Stimulated activated CD4-positive, alpha-beta T cell treated with anti-CD3 and anti-CD28 coated beads, TNF-alpha, amount 100 ng/mL, for 24 hours (primary cell): Measurements from ENCODE around the gene ACP2.

ENCODE experiments used
- DNase-seq, 3 experiments: peaks; one replicate each; pipeline ENCODE4 v3.0.0-alpha.2; 2020; ENCODE audit warnings: low read depth in 3 of 3

ACP2 gene

DNA sequence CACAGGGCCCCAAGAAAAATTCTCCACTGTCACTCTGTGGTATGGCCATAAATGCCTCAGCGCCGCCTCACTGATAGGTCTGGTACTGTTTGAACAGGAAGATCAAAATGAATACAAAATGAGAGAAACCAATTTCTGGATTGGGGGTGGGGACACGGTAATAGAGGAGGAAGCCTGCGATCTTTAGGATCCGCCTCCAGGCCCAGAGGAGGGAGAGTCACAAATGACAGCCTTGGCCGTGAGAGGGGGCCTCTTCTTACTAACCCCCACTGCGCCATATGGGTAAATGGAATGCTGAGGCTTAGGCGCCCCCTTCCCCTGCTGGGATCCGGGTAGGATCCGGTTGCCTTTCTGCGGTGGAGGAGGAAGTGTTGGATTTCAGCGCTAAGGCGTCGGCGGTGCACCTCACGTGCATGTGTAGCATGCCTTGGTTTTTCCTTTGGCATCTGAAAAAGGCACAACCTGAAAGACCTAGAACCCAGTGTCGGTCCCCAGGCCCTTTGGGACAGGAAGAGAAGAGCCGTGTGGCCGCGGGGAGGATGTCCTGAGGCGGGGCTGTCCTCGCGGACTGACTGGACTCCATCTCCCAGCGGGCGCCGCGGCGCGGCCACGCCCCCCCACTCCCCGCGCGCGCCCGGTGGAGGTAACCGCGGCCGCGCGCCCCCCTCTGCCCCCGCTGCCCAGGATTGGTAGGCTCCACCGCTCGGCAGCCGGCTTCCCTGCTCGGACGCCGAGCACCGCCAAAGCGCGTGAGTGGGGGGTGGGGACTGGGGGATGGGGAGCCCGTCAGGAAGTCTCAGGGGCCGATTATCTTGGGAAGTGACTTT lies 20.6 kb upstream of the ACP2 start:
- peak; percentile 67 to 84 (median 74) for DNase-seq

DNA sequence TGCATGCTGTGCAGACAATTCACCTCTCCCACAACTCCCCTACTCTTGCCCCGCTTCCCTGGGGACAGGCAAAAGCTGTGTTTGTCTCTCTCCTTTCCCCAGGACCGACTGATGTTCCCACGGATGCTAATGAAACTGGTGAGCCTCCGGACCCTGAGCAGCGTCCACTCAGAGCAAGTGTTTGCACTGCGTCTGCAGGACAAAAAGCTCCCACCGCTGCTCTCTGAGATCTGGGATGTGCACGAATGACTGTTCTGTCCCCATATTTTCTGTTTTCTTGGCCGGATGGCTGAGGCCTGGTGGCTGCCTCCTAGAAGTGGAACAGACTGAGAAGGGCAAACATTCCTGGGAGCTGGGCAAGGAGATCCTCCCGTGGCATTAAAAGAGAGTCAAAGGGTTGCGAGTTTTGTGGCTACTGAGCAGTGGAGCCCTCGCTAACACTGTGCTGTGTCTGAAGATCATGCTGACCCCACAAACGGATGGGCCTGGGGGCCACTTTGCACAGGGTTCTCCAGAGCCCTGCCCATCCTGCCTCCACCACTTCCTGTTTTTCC lies 19.9 kb upstream of the ACP2 start:
- DNase-seq: no peak

GRCh38 chr11:47267876-47268275 lies 19.3 kb upstream of the ACP2 start:
- DNase-seq: no peak

DNA sequence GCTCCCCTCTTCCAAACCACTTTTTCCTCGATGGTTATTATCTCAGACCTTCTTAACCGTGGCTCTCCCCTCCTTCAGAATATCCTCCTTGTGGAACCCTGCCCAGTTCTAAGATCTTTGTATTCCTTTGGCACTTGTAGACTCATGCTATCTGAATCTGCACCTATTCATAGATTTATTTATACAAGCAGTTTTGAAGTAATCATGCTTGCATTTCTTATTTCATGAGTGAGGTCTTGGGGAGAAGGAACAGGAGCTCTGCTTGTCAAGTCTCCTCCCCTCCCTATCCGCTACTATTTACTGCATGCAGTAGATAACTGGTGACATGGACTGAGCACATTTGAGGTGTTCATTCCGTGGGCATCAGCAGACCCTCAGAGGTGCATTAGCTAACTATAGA lies 15.9 kb upstream of the ACP2 start:
- DNase-seq: no peak

DNA sequence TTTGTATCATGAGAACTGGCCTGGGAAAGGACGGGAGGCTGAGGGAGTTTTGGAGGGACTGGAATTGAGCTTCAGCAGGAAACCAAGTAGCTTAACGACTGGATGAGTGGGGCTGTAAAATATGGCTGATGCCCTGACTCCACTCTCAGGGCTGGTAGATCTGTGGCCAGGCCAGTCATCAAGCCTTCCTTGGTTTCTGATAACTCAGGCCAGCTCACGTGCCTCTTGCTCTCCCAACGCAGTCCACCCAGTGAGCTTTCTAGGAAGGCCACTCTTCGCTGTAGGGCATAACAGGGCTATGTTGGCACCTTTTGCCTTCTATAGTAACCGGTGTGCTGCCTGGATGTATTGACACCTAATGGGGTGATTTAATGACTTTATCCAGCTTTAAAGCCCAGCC lies 15.5 kb upstream of the ACP2 start:
- no peak for DNase-seq

GRCh38 chr11:47261291-47261800 lies 12.7 kb upstream of the ACP2 start:
- DNase-seq: no peak

GRCh38 chr11:47260366-47260765 lies 11.8 kb upstream of the ACP2 start:
- no peak for DNase-seq

DNA sequence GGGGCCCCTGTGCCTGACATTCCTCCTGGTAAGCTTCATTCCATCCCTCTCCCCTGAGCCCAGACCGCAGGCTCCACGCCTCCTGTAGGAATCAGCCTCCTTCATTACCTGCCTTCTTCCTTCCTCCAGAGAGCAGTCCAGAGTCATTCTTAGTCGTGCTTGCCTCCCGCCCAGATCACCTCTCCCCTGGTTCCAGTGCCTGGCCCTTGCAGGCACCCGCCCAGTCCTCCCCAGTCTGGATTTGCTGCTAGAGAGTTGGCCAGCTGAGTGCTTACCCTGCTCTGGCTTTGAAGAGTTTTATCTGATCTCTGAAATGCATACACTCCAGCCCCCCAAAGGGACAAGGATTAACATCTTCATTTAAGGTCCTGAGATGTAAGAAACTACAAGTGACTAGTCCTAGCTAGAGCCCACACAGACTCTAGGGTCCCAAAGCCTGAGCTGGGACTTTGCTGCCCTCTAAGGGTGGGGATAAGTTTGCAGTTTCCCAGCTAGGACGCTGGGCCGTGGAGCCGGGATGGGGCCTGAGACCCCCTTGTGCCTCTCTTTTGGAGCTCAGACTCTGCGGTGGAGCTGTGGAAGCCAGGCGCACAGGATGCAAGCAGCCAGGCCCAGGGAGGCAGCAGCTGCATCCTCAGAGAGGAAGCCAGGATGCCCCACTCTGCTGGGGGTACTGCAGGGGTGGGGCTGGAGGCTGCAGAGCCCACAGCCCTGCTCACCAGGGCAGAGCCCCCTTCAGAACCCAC lies 10.8 kb upstream of the ACP2 start:
- peak in 1 of 3 experiments; percentile 20 for DNase-seq

DNA sequence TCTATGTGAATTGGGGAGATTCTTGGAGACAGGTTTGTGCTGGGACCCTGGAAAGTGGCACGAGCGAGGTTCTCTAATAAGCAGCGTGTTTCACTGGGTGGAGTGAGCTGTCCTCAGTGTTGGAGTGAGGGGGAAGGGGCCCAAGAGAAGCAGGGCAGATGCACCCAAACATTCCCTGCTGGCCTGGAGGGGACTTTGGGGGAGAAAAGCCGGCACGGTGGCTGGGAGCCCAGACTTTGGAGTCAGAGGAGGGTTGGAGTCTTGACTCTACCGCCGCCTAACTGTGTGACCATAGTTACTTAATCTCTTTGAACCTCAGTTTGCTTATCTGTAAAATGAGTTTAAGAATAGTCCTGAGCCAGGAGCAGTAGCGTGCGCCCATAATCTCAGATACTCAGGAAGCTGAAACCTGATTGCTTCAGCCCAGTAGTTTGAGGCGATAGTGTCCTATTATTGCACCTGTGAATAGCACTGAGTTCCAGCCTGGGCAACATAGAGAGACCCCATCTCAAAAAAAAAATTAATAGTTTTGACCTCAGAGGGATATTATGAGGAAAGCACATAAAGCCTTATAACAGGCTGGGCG lies 9.8 kb upstream of the ACP2 start:
- DNase-seq: no peak

GRCh38 chr11:47257517-47258316 lies 9.1 kb upstream of the ACP2 start, which contains the start of gene NR1H3:
Gene NR1H3, plus strand, starts transcription at chr11:47257996. Its CDS starts 1,221 bp downstream, at chr11:47259217.
- DNase-seq: no peak

- no peak for DNase-seq
Observed at GRCh38 chr11:47257177-47257516, 8.5 kb upstream of the ACP2 start.

- no peak for DNase-seq
Observed at GRCh38 chr11:47256374-47256773, 7.8 kb upstream of the ACP2 start.

DNA sequence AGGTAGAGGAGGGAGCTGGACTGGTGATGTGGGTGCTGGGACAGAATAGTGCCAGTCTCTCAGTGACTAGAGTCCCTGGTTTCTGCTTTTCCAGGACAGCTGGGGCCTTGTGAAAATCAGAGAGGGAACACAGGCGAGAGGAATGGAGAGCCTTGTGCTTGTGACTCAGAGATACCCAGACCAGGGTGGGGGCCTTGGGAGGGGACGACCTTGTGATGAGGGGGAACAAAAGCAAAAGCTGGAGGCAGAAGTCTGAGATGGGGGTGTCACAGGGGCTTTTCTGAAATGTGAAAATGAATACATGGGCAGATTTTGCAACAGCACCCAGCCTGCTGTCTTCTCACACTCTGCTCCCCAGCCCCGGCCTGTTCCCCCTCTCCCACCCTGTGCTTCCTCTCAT lies 5.8 kb upstream of the ACP2 start:
- DNase-seq: no peak

DNA sequence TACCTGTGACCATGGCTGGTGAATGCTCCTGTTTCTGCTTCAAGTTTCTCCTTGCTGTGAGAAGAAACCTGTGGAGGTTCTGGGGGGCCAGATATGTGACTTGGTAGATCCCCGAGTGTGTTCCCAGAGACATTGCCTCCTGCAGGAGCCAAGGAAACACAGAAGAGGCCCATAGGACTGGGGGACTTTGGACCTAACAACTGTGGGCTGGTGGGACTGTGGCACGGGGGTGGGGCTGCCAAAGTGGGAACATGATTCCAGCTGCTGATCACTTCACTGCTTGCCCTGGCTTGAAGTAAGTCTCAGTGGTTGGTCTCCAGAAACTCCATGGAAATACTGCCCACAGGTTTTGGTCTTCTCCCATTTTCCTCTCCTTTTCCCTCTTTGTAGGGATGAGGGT lies 5.0 kb upstream of the ACP2 start:
- DNase-seq: no peak

- DNase-seq: no peak
Observed at GRCh38 chr11:47251751-47252150, 3.1 kb upstream of the ACP2 start.

DNA sequence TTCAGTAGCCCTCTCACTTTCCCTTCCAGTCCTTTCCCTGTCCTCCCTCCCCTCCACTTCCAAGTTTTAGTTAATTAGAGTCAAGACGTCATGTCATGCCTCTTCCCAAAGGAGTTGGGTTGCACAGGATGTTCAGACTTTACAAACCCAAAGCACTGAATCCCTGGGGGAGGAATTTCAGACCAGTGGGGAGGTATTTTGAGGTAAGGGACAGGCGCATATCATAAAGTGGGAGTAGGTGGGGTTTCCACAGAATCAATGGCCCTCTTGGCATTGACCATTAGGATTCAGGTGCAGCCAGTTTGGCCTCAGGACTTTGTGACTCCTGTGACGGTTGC lies 733 bp upstream of the ACP2 start:
- no peak for DNase-seq

DNA sequence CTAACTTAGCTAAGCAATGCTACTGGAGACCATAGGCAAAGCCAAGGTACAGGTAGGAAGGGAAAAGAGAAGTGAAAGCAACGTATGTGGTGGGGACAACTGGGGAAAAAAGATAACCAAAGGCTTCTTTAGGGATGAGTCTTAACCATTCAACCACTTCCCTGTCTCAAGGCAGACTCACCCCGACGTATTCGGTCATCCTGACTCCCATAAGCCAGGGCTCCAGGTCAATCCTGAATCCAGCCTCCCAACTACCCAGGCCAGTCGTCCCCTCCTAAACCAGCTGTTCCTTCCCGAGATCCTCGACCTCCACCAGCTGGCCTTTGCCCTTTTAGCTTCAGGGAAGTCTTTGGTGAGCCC lies 330 bp downstream of the ACP2 start:
- no peak for DNase-seq

DNA sequence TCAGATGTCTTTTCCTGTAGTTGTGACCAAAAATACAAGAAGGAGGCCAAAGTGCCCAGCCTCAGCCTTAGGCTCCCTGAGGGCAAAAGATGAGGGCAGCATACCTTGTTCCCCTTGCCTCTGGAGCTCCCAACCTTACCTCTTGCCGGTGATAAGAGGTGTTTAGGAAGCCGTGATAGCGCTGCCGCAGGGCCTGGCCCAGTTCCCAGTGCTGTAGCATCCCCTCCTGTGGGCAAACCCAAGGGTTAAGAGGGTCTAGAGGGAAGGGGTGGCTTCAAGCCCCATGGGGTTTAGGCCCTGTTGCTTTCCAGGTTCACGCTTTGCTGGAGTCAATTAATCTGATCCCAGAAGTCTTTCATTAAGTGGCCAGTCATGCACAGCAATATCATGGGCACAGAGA lies 1.1 kb downstream of the ACP2 start:
- no peak for DNase-seq

DNA sequence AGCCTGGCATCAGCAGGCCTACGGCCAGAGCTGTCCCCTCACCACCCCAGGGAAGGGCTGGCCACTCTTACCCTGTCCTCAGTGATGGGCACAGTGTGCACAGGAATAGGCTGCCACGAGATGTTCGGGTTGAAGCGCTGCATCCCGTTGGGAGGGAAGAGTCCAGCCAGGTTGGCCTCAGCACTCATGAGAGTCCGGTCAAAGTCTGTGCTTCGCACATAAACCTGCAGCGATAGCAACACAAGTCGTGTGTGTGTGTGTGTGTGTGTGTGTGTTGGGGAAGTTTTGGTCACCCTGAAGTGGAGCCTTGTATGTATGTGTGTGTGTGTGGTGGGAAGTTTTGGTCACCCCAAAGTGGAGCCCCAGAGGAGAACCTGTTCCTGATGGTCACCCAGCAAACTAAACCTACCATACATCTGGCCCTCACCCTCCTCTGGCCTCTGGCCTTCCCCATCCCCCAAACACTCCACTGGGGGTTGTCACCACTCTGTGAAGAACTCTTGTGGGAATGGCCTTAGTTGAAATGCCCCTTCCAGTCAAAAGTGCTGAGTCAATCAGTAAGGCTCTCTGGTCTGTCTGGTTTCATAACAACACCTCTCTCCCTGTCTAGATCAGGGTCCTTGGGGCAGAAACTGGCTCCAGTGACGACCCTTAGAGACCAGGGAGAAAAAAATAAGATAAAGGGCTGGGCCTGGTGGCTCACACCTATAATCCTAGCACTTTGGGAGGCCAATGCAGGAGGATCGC lies 2.8 kb downstream of the ACP2 start:
- no peak for DNase-seq

DNA sequence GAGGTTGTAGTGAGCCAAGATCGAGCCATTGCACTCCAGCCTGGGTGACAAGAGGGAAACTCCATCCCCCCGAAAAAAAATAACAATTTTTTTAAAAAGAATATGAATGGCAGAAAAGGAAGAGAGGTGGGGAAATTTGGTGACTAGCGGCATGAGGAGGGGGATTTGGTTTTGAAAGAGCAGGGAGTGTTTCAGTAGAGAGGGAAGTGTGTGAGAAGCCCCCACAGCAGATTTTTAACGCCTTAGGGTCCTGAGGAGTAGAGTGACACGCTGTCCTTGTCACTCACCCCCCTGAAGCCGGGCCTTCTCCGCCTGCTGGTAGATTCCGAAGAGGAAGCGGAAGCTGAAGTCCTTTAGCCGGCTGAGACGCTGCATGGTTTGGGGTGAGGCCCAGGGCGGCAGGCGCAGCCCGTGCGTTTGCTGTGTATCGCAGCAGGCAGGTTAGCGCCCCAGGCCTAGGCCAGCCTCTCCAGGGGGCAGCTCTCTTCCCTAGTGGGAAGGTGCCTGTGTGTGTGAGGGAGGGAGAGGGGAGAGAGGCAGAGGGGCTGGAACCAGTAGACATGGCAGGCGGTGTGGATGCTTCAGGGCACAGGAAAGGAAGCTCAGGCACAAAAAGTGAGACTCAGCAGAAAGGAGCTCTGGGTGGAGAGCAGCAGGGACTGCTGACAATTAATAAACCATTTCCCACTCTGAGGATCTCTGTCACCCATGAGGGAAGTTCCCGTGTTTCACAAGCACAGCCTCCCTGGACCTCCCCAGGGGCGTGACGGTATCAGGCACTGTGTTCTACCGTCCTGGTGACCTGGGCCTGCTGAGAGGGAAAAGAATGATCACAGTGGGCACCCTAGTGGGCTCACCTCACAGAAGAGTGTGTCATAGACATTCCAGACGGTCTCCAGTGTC lies 3.9 kb downstream of the ACP2 start:
- no peak for DNase-seq
